Right lobe of liver (tissue), 6 donors: ENCODE results near the gene C1QL2. TPM values are rescaled to one million over a fixed set of nuclear protein-coding genes. Genes with fewer than 3 reads are reported as not detected.

Experiments used
- ATAC-seq, 4 donors: fragments of 200-7000 bp; cut with Tn5 transposase; one replicate each; pipeline ENCODE4 v1.9.1; 2020; ENCODE audit warnings: mild to moderate bottlenecking in 4 of 4, moderate library complexity in 4 of 4
- DNase-seq, 3 donors: peaks; one replicate each; pipeline ENCODE4 v3.0.0-alpha.2; 2020
- H3K27ac ChIP-seq, 3 donors: fragments of 200-600 bp; one replicate each; pipeline ENCODE4 v1.8.0; 2022
- H3K27me3 ChIP-seq, 2 donors: fragments of 200-600 bp; one replicate each; pipeline ENCODE4 v1.8.0; 2022
- H3K36me3 ChIP-seq, 4 donors: fragments of 200-600 bp; sonication (generic) in 1 of 4; one replicate each; pipeline versions ENCODE4 v1.5.1 to v1.8.0; 2017 to 2022; ENCODE audit warnings: control low read depth in 1 of 4
- H3K4me1 ChIP-seq, 4 donors: fragments of 200-600 bp; sonication (generic) in 1 of 4; one replicate each; pipeline versions ENCODE4 v1.5.1 to v1.8.0; 2017 to 2022; ENCODE audit warnings: control low read depth in 1 of 4
- H3K4me3 ChIP-seq, 3 donors: fragments of 200-600 bp; one replicate each; pipeline ENCODE4 v1.8.0; 2022
- H3K9me3 ChIP-seq, 4 donors: fragments of 200-600 bp; sonication (generic) in 1 of 4; one replicate each; pipeline versions ENCODE4 v1.5.1 to v1.8.0; 2017 to 2022; ENCODE audit warnings: control low read depth in 1 of 4
- POLR2A ChIP-seq: fragments of 450-650 bp; IDR thresholded peaks from one replicate; pipeline ENCODE4 v1.6.1; 2017; ENCODE audit warnings: antibody characterized with exemption, mild to moderate bottlenecking
- WGBS: methylation state at CpG from one replicate; pipeline ENCODE4 v1.1.6; 2018; ENCODE audit warnings: low coverage, low lambda C conversion rate; ENCODE audit not compliant: insufficient coverage; ENCODE audit errors: missing lambda C conversion rate; 5-methylcytosine and 5-hydroxymethylcytosine counted together
- intact Hi-C, 2 donors: fragments of 100-400 bp; cut with DNase I; formaldehyde crosslinking; loops; one replicate each; pipeline versions ENCODE4 v1.11.2 to v1.14.1; 2022
- total RNA-seq, 6 experiments: library from RNA; depleted of rRNA in 2 of 6; stranded (reverse); fragments of >200 nt in 2 of 6; fragmentation: NEBNext Ultra II Directional in 3 of 6; extraction: Animal tissue kit (Norgen Biotek cat#: 25700) in 3 of 6; gene quantifications; one replicate each; pipeline versions ENCODE4 v1.1.0 to v1.2.4, GENCODE V29; 2016 to 2023
- TF ChIP-seq, protein P1 (sequence below), 4 donors: fragments of 200-600 bp in 3 of 4; fragments of 450-650 bp in 1 of 4; IDR thresholded peaks; one replicate each; pipeline versions ENCODE4 v1.5.1 to v1.8.0; 2016 to 2022; ENCODE audit warnings: antibody characterized with exemption in 4 of 4, mild to moderate bottlenecking in 2 of 4
- donor health status: DM: no; HTN: yes; CAD: no.
- donor health status: DM: no; HTN: no; CAD: no.
- donor health status: DM: no; HTN: no; CAD: no.
- donor health status: DM: no; HTN: yes; CAD: no.
- donor health status: DM: no; HTN: yes; CAD: no.

Gene C1QL2
- total RNA-seq, 6 experiments from 2014 or later = not detected

DNA sequence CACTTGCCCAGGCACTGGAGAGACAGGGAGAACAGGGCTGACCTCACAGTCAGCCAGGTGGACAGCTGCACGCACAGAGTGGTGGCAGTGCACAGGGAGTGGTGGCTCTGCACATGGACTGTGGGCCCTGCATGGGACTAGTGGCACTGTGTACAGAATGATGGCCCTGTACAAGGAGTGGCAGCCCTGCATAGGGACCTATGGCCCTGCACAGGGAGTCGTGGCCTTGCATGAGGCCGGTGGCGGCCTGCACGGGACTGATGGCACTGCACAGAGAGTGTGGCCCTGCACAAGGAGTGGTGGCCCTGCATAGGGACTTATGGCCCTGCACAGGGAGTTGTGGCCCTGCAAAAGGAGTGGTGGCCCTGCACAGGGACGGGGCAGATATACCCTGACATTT, 46.0 kb upstream of the C1QL2 start:
- Histone ChIP-seq H3K36me3 (no peaks in the 10 kb centered on the region), H3K4me3 (no peak overlapping the region), H3K4me1 (peaks cover 0 to 13% (median 3%) of the 10 kb centered on the region in 4 donors), H3K27me3 (no peaks in the 10 kb centered on the region), H3K9me3 (no peaks in the 10 kb centered on the region), H3K27ac (no peak overlapping the region)
- DNase-seq (no peak), ATAC-seq (no peak)
- no CpG with 5 or more reads among the region's 6 CpGs for WGBS
- intact Hi-C loops = no loop called here
- TF ChIP-seq, protein P1, sequence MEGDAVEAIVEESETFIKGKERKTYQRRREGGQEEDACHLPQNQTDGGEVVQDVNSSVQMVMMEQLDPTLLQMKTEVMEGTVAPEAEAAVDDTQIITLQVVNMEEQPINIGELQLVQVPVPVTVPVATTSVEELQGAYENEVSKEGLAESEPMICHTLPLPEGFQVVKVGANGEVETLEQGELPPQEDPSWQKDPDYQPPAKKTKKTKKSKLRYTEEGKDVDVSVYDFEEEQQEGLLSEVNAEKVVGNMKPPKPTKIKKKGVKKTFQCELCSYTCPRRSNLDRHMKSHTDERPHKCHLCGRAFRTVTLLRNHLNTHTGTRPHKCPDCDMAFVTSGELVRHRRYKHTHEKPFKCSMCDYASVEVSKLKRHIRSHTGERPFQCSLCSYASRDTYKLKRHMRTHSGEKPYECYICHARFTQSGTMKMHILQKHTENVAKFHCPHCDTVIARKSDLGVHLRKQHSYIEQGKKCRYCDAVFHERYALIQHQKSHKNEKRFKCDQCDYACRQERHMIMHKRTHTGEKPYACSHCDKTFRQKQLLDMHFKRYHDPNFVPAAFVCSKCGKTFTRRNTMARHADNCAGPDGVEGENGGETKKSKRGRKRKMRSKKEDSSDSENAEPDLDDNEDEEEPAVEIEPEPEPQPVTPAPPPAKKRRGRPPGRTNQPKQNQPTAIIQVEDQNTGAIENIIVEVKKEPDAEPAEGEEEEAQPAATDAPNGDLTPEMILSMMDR (IDR thresholded peaks at IDR 0.05) = no peak
- TF ChIP-seq POLR2A = no peak

DNA sequence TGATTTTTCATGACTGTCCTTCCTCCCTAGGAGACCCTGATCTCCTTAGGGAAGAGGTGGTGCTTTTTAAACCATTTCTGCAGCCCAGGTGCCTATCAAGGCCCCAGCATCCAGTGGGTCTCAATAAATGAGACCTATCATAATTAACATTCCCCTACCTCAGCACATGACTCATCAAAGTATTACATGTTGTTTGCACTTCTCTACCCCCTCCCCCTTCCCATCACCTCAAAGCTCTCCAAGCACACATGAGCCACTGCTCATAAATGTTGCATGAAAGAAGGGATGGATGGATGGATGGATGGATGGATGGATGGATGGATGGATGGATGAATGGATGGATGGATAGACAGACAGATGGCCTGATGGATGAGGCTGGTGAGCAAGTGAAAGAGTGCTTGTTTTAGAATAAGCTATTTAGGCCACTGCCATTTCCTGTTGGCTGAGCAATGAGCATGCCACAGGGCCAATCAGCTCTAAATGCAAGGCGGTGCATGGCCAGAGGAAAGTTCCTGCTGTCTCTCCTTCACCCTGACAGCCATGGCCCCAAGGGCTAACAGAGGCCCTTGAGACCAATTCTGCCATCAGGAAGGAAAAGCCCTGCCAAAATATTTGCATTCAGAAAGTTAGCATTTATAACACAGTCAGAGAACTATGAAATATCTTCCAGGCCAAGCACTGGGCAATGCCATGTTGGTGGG, 44.2 kb upstream of the C1QL2 start:
- WGBS = no CpG with 5 or more reads among the region's 1 CpG
- DNase-seq (no peak), ATAC-seq (no peak)
- Histone ChIP-seq H3K4me3 (no peak overlapping the region), H3K9me3 (no peaks in the 10 kb centered on the region), H3K27ac (no peak overlapping the region), H3K27me3 (no peaks in the 10 kb centered on the region), H3K36me3 (no peaks in the 10 kb centered on the region), H3K4me1 (peaks cover 0 to 4% (median 2%) of the 10 kb centered on the region in 4 donors)
- TF ChIP-seq, protein P1 (IDR thresholded peaks at IDR 0.05) = no peak
- no peak for TF ChIP-seq POLR2A
- intact Hi-C loops = no loop called here

DNA sequence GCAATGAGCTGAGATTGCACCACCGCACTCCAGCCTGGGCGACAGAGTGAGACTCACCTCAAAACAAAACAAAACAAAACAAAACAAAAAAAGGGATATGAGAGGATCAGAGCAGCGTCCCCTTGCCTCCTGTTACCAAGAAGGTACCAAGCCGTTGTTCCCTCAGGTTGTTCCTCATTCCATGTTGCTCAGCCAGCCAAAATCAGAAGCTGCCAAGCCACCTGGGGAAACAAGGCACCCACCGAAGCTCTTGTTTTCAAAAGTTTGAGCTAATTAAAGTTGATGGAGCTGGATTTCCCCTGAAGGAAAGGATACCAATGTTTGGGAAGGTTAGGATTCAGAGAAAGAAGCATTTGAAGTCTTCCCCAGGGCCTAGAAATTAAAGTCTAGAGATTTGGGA, 43.3 kb upstream of the C1QL2 start:
- WGBS = 79% methylated on average over 5 of the region's 5 CpGs
- ATAC-seq = no peak
- TF ChIP-seq POLR2A = no peak
- TF ChIP-seq, protein P1 (IDR thresholded peaks at IDR 0.05) = no peak
- Histone ChIP-seq H3K9me3 (no peaks in the 10 kb centered on the region), H3K27ac (no peak overlapping the region), H3K36me3 (no peaks in the 10 kb centered on the region), H3K27me3 (no peaks in the 10 kb centered on the region), H3K4me1 (no peaks in the 10 kb centered on the region), H3K4me3 (no peak overlapping the region)
- DNase-seq = no peak
- intact Hi-C loops = no loop called here

DNA sequence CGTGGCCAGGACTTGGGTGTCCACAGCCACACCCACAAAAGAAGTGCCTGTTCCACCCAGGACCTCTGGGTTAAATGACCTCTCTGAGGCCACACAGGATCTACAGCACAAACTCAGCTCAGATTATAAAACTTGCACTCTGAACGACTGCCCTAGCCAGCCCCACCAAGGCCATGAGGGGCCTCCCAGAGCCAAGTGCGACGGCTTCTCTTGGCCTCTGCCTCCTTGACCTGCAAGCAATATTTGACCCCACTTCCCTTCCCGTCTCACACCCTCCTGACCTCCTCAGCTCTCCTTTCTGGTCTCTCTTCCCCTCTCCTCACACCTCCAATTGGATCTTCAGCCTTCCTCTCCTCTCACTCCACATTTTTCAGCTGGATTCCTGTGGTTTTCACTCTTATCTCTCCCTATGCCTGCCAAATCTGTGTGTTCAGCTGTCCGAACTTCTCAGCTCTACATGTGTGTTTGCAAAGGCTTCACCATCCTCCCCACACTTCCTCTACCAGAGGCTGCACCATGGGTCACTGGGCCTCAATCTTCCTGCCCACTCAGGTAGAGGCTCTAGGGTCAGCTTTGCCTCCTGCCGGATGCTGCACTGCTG, 39.8 kb upstream of the C1QL2 start:
- DNase-seq (no peak), ATAC-seq (peak in 1 of 4 donors; percentile 5)
- Histone ChIP-seq H3K36me3 (no peaks in the 10 kb centered on the region), H3K27ac (no peak overlapping the region), H3K4me1 (peaks cover 0 to 15% (median 6%) of the 10 kb centered on the region in 4 donors), H3K27me3 (no peaks in the 10 kb centered on the region), H3K9me3 (no peaks in the 10 kb centered on the region), H3K4me3 (no peak overlapping the region)
- TF ChIP-seq POLR2A = no peak
- TF ChIP-seq, protein P1 (IDR thresholded peaks at IDR 0.05) = no peak
- WGBS = 77% methylated on average over 5 of the region's 7 CpGs
- intact Hi-C loops = no loop called here
